Transverse colon (tissue), 4 donors: ENCODE data around the gene HOXA1. TPM values are rescaled to one million over a fixed set of nuclear protein-coding genes. Genes with fewer than 3 reads are reported as not detected.

Experiments used
- DNase-seq: peaks from one replicate; pipeline ENCODE4 v3.0.0-alpha.2; 2019
- H3K27ac ChIP-seq, 4 donors: fragments of 200-600 bp; sonication (generic); 2 replicates each; pipeline ENCODE4 v1.5.1; 2016 to 2018; ENCODE audit warnings: inconsistent platforms in 4 of 4
- H3K27me3 ChIP-seq: fragments of 200-600 bp; sonication (generic); 2 replicates; pipeline ENCODE4 v1.5.1; 2017; ENCODE audit warnings: inconsistent platforms
- H3K36me3 ChIP-seq, 4 donors: fragments of 200-600 bp; sonication (generic); 2 replicates each; pipeline ENCODE4 v1.5.1; 2017 to 2019; ENCODE audit warnings: inconsistent platforms in 4 of 4
- H3K4me1 ChIP-seq, 4 donors: fragments of 200-600 bp; sonication (generic); 2 replicates each; pipeline ENCODE4 v1.5.1; 2017 to 2020; ENCODE audit warnings: inconsistent platforms in 4 of 4
- H3K4me3 ChIP-seq, 4 donors: fragments of 200-600 bp; sonication (generic); 1 replicate in 1 of 4; 2 replicates in 3 of 4; pipeline versions ENCODE4 v1.5.1 to v1.6.1; 2017 to 2019; ENCODE audit warnings: inconsistent platforms in 4 of 4
- H3K9me3 ChIP-seq, 2 donors: fragments of 200-600 bp; sonication (generic); 2 replicates each; pipeline ENCODE4 v1.5.1; 2017 to 2019; ENCODE audit warnings: inconsistent platforms in 2 of 2
- CTCF ChIP-seq, 5 experiments: fragments of 200-600 bp in 3 of 5; fragments of 450-650 bp in 2 of 5; sonication (generic) in 3 of 5; IDR thresholded peaks; 1 replicate in 2 of 5; 2 replicates in 3 of 5; pipeline ENCODE4 v1.5.1; 2016 to 2017; ENCODE audit warnings: antibody characterized with exemption in 5 of 5, inconsistent platforms in 3 of 5, mild to moderate bottlenecking in 2 of 5, moderate library complexity in 1 of 5
- EP300 ChIP-seq: sonication (generic); formaldehyde crosslinking; IDR thresholded peaks from one replicate; pipeline ENCODE4 v1.6.1; 2017; ENCODE audit warnings: antibody characterized with exemption, low read depth
- POLR2A ChIP-seq: fragments of 450-650 bp; IDR thresholded peaks from one replicate; pipeline ENCODE4 v1.6.1; 2016; ENCODE audit warnings: antibody characterized with exemption, mild to moderate bottlenecking, moderate library complexity
- POLR2AphosphoS5 ChIP-seq, 3 donors: sonication (generic); formaldehyde crosslinking; IDR thresholded peaks; one replicate each; pipeline ENCODE4 v1.6.1; 2016; ENCODE audit warnings: antibody characterized with exemption in 3 of 3
- WGBS, 2 donors: methylation state at CpG; one replicate each; pipeline ENCODE4 v1.1.5; 2018; ENCODE audit warnings: low coverage in 1 of 2; 5-methylcytosine and 5-hydroxymethylcytosine counted together
- in situ Hi-C, 4 donors: fragments of 200-750 bp; cut with MboI; loops; one replicate each; pipeline versions ENCODE4 v1.15.0 to v1.15.1; 2017; ENCODE audit warnings: low sequenced_read_pairs in 3 of 4, low pct_ligation_motif_present in 1 of 4, low pct_unique_long_range_greater_than_20kb in 1 of 4
- intact Hi-C: fragments of 100-400 bp; cut with DNase I; formaldehyde crosslinking; loops from one replicate; pipeline ENCODE4 v1.15.1; 2023; ENCODE audit warnings: low total_unique reads
- total RNA-seq, 4 donors: library from RNA; depleted of rRNA; stranded (reverse); fragments of >200 nt; gene quantifications; one replicate each; pipeline ENCODE4 v1.1.0, GENCODE V29; 2016

Gene HOXA1
- total RNA-seq, 4 donors from 2014 or later, result 1.4 to 3.2 (median 1.8) TPM

- DNase-seq, result no peak
- no peaks in the 10 kb centered on the region for H3K27me3 ChIP-seq
- 35 to 49% methylated on average over 4 to 8 of the region's 8 CpGs for WGBS, 2 donors
- TF ChIP-seq POLR2A (no peak), EP300 (no peak)
- peaks cover 19 to 77% (median 47%) of the 10 kb centered on the region in 4 donors for H3K4me1 ChIP-seq
- peak overlapping the region in 3 of 4 donors; percentile 33 to 49 (median 43) for H3K4me3 ChIP-seq
- no peaks in the 10 kb centered on the region for H3K9me3 ChIP-seq
- no peaks in the 10 kb centered on the region for H3K36me3 ChIP-seq
- in situ Hi-C loops (no loop called here), intact Hi-C loops (no loop called here)
- H3K27ac ChIP-seq, result peak overlapping the region; percentile 90 to 96 (median 92)
Observed at GRCh38 chr7:27100694-27101170, 4.9 kb upstream of the HOXA1 start.

GRCh38 chr7:27099453-27100370 is 3.9 kb upstream of the HOXA1 start:
- Histone ChIP-seq H3K36me3 (no peaks in the 10 kb centered on the region), H3K27me3 (no peaks in the 10 kb centered on the region), H3K9me3 (no peaks in the 10 kb centered on the region), H3K4me1 (peaks cover 19 to 72% (median 49%) of the 10 kb centered on the region in 4 donors), H3K4me3 (peak overlapping the region in 3 of 4 donors; percentile 61 to 97 (median 66)), H3K27ac (peak overlapping the region; percentile 90 to 96 (median 92))
- intact Hi-C loops (loop anchor here (2.0 to 10.0 kb wide), 2 partner anchors 29 to 245 kb away; no protein-coding TSS in a partner anchor), in situ Hi-C loops (loop anchor here in 1 of 4 donors (10.0 kb wide), 1 partner anchor 245 kb away; no protein-coding TSS in a partner anchor)
- TF ChIP-seq CTCF (IDR thresholded peaks at IDR 0.05), result no peak
- TF ChIP-seq POLR2A, result no peak
- no peak for TF ChIP-seq EP300
- TF ChIP-seq POLR2AphosphoS5 (IDR thresholded peaks at IDR 0.05), result no peak
- 58 to 61% methylated on average over 8 of the region's 8 CpGs for WGBS, 2 donors
- DNase-seq, result no peak

GRCh38 chr7:27098578-27099451 is 3.0 kb upstream of the HOXA1 start:
- TF ChIP-seq CTCF (IDR thresholded peaks at IDR 0.05), result no peak
- TF ChIP-seq EP300, result peak; percentile 75
- peak; percentile 58 for TF ChIP-seq POLR2A
- TF ChIP-seq POLR2AphosphoS5 (IDR thresholded peaks at IDR 0.05), result peak; percentile 59 to 88 (median 76)
- 2 to 21% methylated on average over 29 to 38 of the region's 38 CpGs for WGBS, 2 donors
- Histone ChIP-seq H3K27ac (peak overlapping the region; percentile 90 to 96 (median 92)), H3K4me3 (peak overlapping the region; percentile 9 to 97 (median 64)), H3K27me3 (no peaks in the 10 kb centered on the region), H3K9me3 (no peaks in the 10 kb centered on the region), H3K36me3 (no peaks in the 10 kb centered on the region), H3K4me1 (peaks cover 19 to 63% (median 48%) of the 10 kb centered on the region in 4 donors)
- in situ Hi-C loops, result loop anchor here in 1 of 4 donors (10.0 kb wide), 1 partner anchor 244 kb away; no protein-coding TSS in a partner anchor
- intact Hi-C loops, result loop anchor here (2.0 to 10.0 kb wide), 2 partner anchors 30 to 244 kb away; no protein-coding TSS in a partner anchor
- peak; percentile 73 for DNase-seq

- no peak for DNase-seq
- TF ChIP-seq POLR2AphosphoS5 (IDR thresholded peaks at IDR 0.05) (no peak), CTCF (IDR thresholded peaks at IDR 0.05) (no peak), POLR2A (no peak), EP300 (no peak)
- intact Hi-C loops (loop anchor here (2.0 to 10.0 kb wide), 2 partner anchors 31 to 243 kb away; no protein-coding TSS in a partner anchor), in situ Hi-C loops (loop anchor here in 1 of 4 donors (10.0 kb wide), 1 partner anchor 243 kb away; no protein-coding TSS in a partner anchor)
- no peaks in the 10 kb centered on the region for H3K9me3 ChIP-seq
- H3K27ac ChIP-seq, result peak overlapping the region; percentile 90 to 96 (median 92)
- H3K27me3 ChIP-seq, result no peaks in the 10 kb centered on the region
- H3K4me3 ChIP-seq, result peak overlapping the region; percentile 9 to 97 (median 64)
- peaks cover 19 to 56% (median 47%) of the 10 kb centered on the region in 4 donors for H3K4me1 ChIP-seq
- 17 to 32% methylated on average over 3 to 34 of the region's 35 CpGs for WGBS, 2 donors
- H3K36me3 ChIP-seq, result no peaks in the 10 kb centered on the region
Observed at GRCh38 chr7:27097686-27098577, 2.1 kb upstream of the HOXA1 start.
